ENCODE measurements around the gene SEZ6L2.

DNA sequence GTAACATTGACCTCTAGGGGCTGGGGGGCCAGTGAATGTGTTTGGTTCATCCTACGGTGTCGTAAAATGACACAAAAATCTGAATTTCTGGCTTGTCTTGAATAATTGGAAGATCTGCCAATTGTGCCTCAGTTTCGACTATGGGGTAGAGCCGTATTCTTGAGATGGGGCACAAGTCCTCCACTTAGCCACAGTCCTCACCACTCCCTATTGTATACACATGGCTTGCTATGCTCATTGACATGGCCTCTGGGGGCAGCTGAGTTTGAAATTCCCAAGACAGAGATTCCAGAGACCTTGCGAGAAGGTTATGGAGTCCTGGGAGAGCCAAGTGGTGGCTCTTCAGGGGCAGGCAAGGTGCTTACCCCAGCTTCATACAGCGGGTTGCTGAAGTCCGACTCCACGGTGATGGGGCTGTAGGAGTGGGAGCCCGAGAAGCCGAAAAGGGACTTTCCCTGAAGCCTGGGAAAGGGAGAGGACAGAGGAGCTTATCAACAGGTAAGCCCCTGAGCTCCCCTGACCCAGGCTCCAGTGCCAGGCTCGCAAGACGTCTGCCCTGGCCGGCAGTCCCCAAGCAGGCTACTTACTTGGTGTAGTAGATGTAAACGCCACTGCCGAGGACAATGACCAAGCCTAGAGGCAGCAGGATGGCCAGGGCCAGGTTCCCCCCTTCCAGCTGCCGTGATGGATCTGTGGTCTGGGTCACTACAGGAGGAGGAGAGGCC lies 27.4 kb downstream of the SEZ6L2 start:
- TF ChIP-seq, protein P1, sequence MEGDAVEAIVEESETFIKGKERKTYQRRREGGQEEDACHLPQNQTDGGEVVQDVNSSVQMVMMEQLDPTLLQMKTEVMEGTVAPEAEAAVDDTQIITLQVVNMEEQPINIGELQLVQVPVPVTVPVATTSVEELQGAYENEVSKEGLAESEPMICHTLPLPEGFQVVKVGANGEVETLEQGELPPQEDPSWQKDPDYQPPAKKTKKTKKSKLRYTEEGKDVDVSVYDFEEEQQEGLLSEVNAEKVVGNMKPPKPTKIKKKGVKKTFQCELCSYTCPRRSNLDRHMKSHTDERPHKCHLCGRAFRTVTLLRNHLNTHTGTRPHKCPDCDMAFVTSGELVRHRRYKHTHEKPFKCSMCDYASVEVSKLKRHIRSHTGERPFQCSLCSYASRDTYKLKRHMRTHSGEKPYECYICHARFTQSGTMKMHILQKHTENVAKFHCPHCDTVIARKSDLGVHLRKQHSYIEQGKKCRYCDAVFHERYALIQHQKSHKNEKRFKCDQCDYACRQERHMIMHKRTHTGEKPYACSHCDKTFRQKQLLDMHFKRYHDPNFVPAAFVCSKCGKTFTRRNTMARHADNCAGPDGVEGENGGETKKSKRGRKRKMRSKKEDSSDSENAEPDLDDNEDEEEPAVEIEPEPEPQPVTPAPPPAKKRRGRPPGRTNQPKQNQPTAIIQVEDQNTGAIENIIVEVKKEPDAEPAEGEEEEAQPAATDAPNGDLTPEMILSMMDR (conservative IDR thresholded peaks at IDR 0.05): no peak
- TF ChIP-seq EZH2 (IDR thresholded peaks at IDR 0.05; ENCODE audit: low read depth): no peak

Data from PC-9 (cell line).